GM23338 (cell line): Measurements from ENCODE around the gene BTNL2. TPM values are rescaled to one million over a fixed set of nuclear protein-coding genes. Genes with fewer than 3 reads are reported as not detected.

Experiments
- ATAC-seq: fragments of 200-7000 bp; cut with Tn5 transposase; 3 replicates; pipeline ENCODE4 v1.9.1; 2020
- DNase-seq: peaks from one replicate; pipeline ENCODE4 v3.0.0-alpha.2; 2015; ENCODE audit warnings: low spot score
- H2AFZ ChIP-seq: fragments of 200-600 bp; sonication (generic); 2 replicates; pipeline ENCODE4 v1.8.0; 2016; ENCODE audit warnings: antibody characterized with exemption, mild to moderate bottlenecking, moderate library complexity
- H3F3A ChIP-seq: fragments of 200-600 bp; sonication (generic); replicated peaks from 2 replicates; pipeline ENCODE4 v1.8.0; 2017; ENCODE audit warnings: antibody characterized with exemption, mixed run types, low read depth
- H3K27ac ChIP-seq: fragments of 200-600 bp; sonication (generic); 2 replicates; pipeline ENCODE4 v1.6.1; 2016; ENCODE audit warnings: low read depth
- H3K27me3 ChIP-seq: fragments of 200-600 bp; sonication (generic); 2 replicates; pipeline ENCODE4 v1.8.0; 2016; ENCODE audit warnings: mild to moderate bottlenecking, mixed run types, moderate library complexity; ENCODE audit not compliant: insufficient read depth
- H3K36me3 ChIP-seq: fragments of 200-600 bp; sonication (generic); 2 replicates; pipeline ENCODE4 v1.8.0; 2016; ENCODE audit warnings: mild to moderate bottlenecking; ENCODE audit not compliant: insufficient read depth
- H3K4me1 ChIP-seq: fragments of 200-600 bp; sonication (generic); 2 replicates; pipeline ENCODE4 v1.8.0; 2016; ENCODE audit warnings: mild to moderate bottlenecking, moderate library complexity; ENCODE audit not compliant: insufficient read depth
- H3K4me2 ChIP-seq: fragments of 200-600 bp; sonication (generic); 2 replicates; pipeline ENCODE4 v1.7.1; 2017; ENCODE audit warnings: mixed run types
- H3K4me3 ChIP-seq: fragments of 200-600 bp; sonication (generic); 2 replicates; pipeline ENCODE4 v1.6.1; 2016; ENCODE audit warnings: mixed run types
- H3K79me2 ChIP-seq: fragments of 200-600 bp; sonication (generic); replicated peaks from 2 replicates; pipeline ENCODE4 v1.8.0; 2017; ENCODE audit warnings: mild to moderate bottlenecking; ENCODE audit not compliant: insufficient read depth
- H3K9me2 ChIP-seq: fragments of 200-600 bp; sonication (generic); 2 replicates; pipeline ENCODE4 v1.8.0; 2017; ENCODE audit not compliant: insufficient read depth
- H4K20me1 ChIP-seq: fragments of 200-600 bp; sonication (generic); replicated peaks from 2 replicates; pipeline ENCODE4 v1.8.0; 2017; ENCODE audit warnings: mild to moderate bottlenecking; ENCODE audit not compliant: insufficient read depth
- H3K27ac Mint-ChIP-seq: 2 replicates; pipeline ENCODE4 v1.8.0; 2020; ENCODE audit warnings: inconsistent platforms, mild to moderate bottlenecking, moderate library complexity, mixed read lengths
- H3K27me3 Mint-ChIP-seq: 3 replicates; pipeline ENCODE4 v1.8.0; 2022; ENCODE audit warnings: low read depth, mild to moderate bottlenecking, moderate library complexity, mixed read lengths, inconsistent platforms; ENCODE audit not compliant: insufficient read depth, poor library complexity
- H3K36me3 Mint-ChIP-seq: 3 replicates; pipeline ENCODE4 v1.8.0; 2021; ENCODE audit warnings: low read depth, mild to moderate bottlenecking, inconsistent platforms, moderate library complexity, mixed read lengths
- H3K4me1 Mint-ChIP-seq: 3 replicates; pipeline ENCODE4 v1.8.0; 2020; ENCODE audit warnings: mild to moderate bottlenecking, inconsistent platforms, mixed read lengths
- H3K4me3 Mint-ChIP-seq: 3 replicates; pipeline ENCODE4 v1.8.0; 2021; ENCODE audit warnings: moderate library complexity, mild to moderate bottlenecking, inconsistent platforms, mixed read lengths
- H3K9me3 Mint-ChIP-seq: 3 replicates; pipeline ENCODE4 v1.8.0; 2020; ENCODE audit warnings: moderate library complexity, mild to moderate bottlenecking, inconsistent platforms, mixed read lengths
- CTCF ChIP-seq, 2 experiments: fragments of 200-600 bp in 1 of 2; sonication (generic) in 1 of 2; conservative IDR thresholded peaks; 2 replicates each; pipeline versions ENCODE4 v1.5.1 to v1.6.1; 2016 to 2017; ENCODE audit warnings: antibody characterized with exemption in 2 of 2, low read depth in 2 of 2, mild to moderate bottlenecking in 2 of 2, moderate library complexity in 1 of 2
- EZH2 ChIP-seq: fragments of 200-600 bp; sonication (generic); IDR thresholded peaks from one replicate; pipeline ENCODE4 v1.8.0; 2017; ENCODE audit warnings: antibody characterized with exemption, mild to moderate bottlenecking, low read depth; ENCODE audit not compliant: unreplicated experiment
- EZH2phosphoT487 ChIP-seq: fragments of 200-600 bp; sonication (generic); IDR thresholded peaks from one replicate; pipeline ENCODE4 v1.8.1; 2018; ENCODE audit warnings: antibody characterized with exemption; ENCODE audit not compliant: unreplicated experiment
- JUNB ChIP-seq: IDR thresholded peaks from one replicate; pipeline ENCODE4 v1.6.1; 2016; ENCODE audit warnings: antibody characterized with exemption; ENCODE audit not compliant: unreplicated experiment
- POLR2AphosphoS5 ChIP-seq: IDR thresholded peaks from 2 replicates; pipeline ENCODE4 v1.6.1; 2016; ENCODE audit warnings: antibody characterized with exemption, low read depth
- STAT1 ChIP-seq: IDR thresholded peaks from one replicate; pipeline ENCODE4 v1.6.1; 2016; ENCODE audit warnings: antibody characterized with exemption; ENCODE audit not compliant: unreplicated experiment
- ZNF331 ChIP-seq: fragments of 250-450 bp; sonication (Bioruptor Pico); IDR thresholded peaks from 2 replicates; pipeline ENCODE4 v1.5.0; 2020; ENCODE audit warnings: low read depth, mild to moderate bottlenecking, moderate library complexity
- polyA plus RNA-seq: library from polyadenylated mRNA; unstranded; fragments of >200 nt; fragmentation: Nextera tagmentation; extraction: Ambion mirVana; gene quantifications from 2 replicates; pipeline ENCODE4 v1.2.1, GENCODE V29; 2016
- total RNA-seq: library from RNA; depleted of rRNA; stranded (reverse); fragments of >200 nt; shearing (Covaris generic); gene quantifications from 2 replicates; pipeline ENCODE4 v1.2.3, GENCODE V29; 2014
- TF ChIP-seq, protein P1 (sequence below): IDR thresholded peaks from one replicate; pipeline ENCODE4 v1.6.1; 2018; ENCODE audit warnings: antibody characterized with exemption; ENCODE audit not compliant: unreplicated experiment
- TF ChIP-seq, protein P2 (sequence below): fragments of 250-450 bp; sonication (Bioruptor Pico); IDR thresholded peaks from 2 replicates; pipeline ENCODE4 v1.5.0; 2020; ENCODE audit warnings: mild to moderate bottlenecking, moderate library complexity

The BTNL2 gene
- total and polyA plus RNA-seq, 2 experiments from 2014 or later: not detected

DNA sequence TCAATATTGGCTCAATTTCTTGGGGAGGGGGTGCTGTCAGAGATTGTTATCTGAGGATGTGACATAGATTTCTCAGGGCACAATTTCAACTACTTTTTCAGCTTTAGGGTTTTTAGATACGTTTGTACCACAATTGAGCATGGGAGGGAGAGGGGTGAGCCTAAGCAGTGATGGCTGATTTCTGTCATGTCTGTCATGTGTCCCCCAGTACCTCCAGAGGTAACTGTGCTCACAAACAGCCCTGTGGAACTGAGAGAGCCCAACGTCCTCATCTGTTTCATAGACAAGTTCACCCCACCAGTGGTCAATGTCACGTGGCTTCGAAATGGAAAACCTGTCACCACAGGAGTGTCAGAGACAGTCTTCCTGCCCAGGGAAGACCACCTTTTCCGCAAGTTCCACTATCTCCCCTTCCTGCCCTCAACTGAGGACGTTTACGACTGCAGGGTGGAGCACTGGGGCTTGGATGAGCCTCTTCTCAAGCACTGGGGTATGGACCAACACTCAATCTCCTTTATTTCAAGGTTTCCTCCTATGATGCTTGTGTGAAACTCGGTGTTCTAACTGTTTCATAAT lies 36.1 kb upstream of the BTNL2 start:
- DNase-seq (no peak), ATAC-seq (no peak)
- Histone ChIP-seq H2AFZ (no peak overlapping the region), H3K9me2 (0 out of 2 replicates have a peak, but pooled peaks cover 8% of the 10 kb centered on the region), H3K4me3 (no peak overlapping the region), H4K20me1 (no peaks in the 10 kb centered on the region), H3K79me2 (no peaks in the 10 kb centered on the region), H3K4me2 (no peak overlapping the region), H3F3A (no peaks in the 10 kb centered on the region), H3K27me3 (no peaks in the 10 kb centered on the region), H3K36me3 (no peaks in the 10 kb centered on the region), H3K27ac (no peak overlapping the region), H3K4me1 (no peaks in the 10 kb centered on the region)
- Mint-ChIP-seq H3K27me3 (no peaks in the 10 kb centered on the region), H3K4me1 (peaks cover 6% of the 10 kb centered on the region; the same call in 2 of the 3 replicates), H3K4me3 (no peak overlapping the region), H3K36me3 (no peaks in the 10 kb centered on the region), H3K27ac (no peak overlapping the region), H3K9me3 (no peaks in the 10 kb centered on the region)
- TF ChIP-seq EZH2phosphoT487: no peak
- TF ChIP-seq STAT1: no peak
- TF ChIP-seq, protein P1, sequence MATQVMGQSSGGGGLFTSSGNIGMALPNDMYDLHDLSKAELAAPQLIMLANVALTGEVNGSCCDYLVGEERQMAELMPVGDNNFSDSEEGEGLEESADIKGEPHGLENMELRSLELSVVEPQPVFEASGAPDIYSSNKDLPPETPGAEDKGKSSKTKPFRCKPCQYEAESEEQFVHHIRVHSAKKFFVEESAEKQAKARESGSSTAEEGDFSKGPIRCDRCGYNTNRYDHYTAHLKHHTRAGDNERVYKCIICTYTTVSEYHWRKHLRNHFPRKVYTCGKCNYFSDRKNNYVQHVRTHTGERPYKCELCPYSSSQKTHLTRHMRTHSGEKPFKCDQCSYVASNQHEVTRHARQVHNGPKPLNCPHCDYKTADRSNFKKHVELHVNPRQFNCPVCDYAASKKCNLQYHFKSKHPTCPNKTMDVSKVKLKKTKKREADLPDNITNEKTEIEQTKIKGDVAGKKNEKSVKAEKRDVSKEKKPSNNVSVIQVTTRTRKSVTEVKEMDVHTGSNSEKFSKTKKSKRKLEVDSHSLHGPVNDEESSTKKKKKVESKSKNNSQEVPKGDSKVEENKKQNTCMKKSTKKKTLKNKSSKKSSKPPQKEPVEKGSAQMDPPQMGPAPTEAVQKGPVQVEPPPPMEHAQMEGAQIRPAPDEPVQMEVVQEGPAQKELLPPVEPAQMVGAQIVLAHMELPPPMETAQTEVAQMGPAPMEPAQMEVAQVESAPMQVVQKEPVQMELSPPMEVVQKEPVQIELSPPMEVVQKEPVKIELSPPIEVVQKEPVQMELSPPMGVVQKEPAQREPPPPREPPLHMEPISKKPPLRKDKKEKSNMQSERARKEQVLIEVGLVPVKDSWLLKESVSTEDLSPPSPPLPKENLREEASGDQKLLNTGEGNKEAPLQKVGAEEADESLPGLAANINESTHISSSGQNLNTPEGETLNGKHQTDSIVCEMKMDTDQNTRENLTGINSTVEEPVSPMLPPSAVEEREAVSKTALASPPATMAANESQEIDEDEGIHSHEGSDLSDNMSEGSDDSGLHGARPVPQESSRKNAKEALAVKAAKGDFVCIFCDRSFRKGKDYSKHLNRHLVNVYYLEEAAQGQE: no peak
- TF ChIP-seq EZH2: no peak
- TF ChIP-seq POLR2AphosphoS5: no peak

GRCh38 chr6:32442243-32442667 lies 35.3 kb upstream of the BTNL2 start:
- H3K9me3 Mint-ChIP-seq: no peaks in the 10 kb centered on the region
- no peak overlapping the region for H3K4me3 Mint-ChIP-seq
- no peaks in the 10 kb centered on the region for H3K27me3 ChIP-seq
- H3K9me2 ChIP-seq: 0 out of 2 replicates have a peak, but pooled peaks cover 8% of the 10 kb centered on the region
- no peak overlapping the region for H3K4me3 ChIP-seq
- no peak for DNase-seq
- no peaks in the 10 kb centered on the region for H3K36me3 ChIP-seq
- peaks cover 6% of the 10 kb centered on the region; the same call in 2 of the 3 replicates for H3K4me1 Mint-ChIP-seq
- no peaks in the 10 kb centered on the region for H3K79me2 ChIP-seq
- H3K36me3 Mint-ChIP-seq: no peaks in the 10 kb centered on the region
- H3K4me1 ChIP-seq: no peaks in the 10 kb centered on the region
- H4K20me1 ChIP-seq: no peaks in the 10 kb centered on the region
- H3K27ac Mint-ChIP-seq: no peak overlapping the region
- H2AFZ ChIP-seq: no peak overlapping the region
- H3K4me2 ChIP-seq: no peak overlapping the region
- no peak for ATAC-seq
- no peak overlapping the region for H3K27ac ChIP-seq
- H3F3A ChIP-seq: no peaks in the 10 kb centered on the region
- no peaks in the 10 kb centered on the region for H3K27me3 Mint-ChIP-seq
- TF ChIP-seq POLR2AphosphoS5 (no peak), ZNF331 (CRISPR knock-in tag) (no peak), JUNB (no peak), EZH2 (no peak), CTCF (conservative IDR thresholded peaks at IDR 0.05; ENCODE audit: low read depth in 2 of 2) (no peak), EZH2phosphoT487 (no peak)
- TF ChIP-seq, protein P2, sequence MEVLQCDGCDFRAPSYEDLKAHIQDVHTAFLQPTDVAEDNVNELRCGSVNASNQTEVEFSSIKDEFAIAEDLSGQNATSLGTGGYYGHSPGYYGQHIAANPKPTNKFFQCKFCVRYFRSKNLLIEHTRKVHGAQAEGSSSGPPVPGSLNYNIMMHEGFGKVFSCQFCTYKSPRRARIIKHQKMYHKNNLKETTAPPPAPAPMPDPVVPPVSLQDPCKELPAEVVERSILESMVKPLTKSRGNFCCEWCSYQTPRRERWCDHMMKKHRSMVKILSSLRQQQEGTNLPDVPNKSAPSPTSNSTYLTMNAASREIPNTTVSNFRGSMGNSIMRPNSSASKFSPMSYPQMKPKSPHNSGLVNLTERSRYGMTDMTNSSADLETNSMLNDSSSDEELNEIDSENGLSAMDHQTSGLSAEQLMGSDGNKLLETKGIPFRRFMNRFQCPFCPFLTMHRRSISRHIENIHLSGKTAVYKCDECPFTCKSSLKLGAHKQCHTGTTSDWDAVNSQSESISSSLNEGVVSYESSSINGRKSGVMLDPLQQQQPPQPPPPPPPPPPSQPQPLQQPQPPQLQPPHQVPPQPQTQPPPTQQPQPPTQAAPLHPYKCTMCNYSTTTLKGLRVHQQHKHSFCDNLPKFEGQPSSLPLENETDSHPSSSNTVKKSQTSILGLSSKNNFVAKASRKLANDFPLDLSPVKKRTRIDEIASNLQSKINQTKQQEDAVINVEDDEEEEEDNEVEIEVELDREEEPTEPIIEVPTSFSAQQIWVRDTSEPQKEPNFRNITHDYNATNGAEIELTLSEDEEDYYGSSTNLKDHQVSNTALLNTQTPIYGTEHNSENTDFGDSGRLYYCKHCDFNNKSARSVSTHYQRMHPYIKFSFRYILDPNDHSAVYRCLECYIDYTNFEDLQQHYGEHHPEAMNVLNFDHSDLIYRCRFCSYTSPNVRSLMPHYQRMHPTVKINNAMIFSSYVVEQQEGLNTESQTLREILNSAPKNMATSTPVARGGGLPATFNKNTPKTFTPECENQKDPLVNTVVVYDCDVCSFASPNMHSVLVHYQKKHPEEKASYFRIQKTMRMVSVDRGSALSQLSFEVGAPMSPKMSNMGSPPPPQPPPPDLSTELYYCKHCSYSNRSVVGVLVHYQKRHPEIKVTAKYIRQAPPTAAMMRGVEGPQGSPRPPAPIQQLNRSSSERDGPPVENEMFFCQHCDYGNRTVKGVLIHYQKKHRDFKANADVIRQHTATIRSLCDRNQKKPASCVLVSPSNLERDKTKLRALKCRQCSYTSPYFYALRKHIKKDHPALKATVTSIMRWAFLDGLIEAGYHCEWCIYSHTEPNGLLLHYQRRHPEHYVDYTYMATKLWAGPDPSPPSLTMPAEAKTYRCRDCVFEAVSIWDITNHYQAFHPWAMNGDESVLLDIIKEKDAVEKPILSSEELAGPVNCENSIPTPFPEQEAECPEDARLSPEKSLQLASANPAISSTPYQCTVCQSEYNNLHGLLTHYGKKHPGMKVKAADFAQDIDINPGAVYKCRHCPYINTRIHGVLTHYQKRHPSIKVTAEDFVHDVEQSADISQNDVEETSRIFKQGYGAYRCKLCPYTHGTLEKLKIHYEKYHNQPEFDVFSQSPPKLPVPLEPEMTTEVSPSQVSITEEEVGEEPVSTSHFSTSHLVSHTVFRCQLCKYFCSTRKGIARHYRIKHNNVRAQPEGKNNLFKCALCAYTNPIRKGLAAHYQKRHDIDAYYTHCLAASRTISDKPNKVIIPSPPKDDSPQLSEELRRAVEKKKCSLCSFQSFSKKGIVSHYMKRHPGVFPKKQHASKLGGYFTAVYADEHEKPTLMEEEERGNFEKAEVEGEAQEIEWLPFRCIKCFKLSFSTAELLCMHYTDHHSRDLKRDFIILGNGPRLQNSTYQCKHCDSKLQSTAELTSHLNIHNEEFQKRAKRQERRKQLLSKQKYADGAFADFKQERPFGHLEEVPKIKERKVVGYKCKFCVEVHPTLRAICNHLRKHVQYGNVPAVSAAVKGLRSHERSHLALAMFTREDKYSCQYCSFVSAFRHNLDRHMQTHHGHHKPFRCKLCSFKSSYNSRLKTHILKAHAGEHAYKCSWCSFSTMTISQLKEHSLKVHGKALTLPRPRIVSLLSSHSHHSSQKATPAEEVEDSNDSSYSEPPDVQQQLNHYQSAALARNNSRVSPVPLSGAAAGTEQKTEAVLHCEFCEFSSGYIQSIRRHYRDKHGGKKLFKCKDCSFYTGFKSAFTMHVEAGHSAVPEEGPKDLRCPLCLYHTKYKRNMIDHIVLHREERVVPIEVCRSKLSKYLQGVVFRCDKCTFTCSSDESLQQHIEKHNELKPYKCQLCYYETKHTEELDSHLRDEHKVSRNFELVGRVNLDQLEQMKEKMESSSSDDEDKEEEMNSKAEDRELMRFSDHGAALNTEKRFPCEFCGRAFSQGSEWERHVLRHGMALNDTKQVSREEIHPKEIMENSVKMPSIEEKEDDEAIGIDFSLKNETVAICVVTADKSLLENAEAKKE (CRISPR knock-in tag): no peak
